ENCODE measurements around the gene MAP3K21.

The MAP3K21 gene

DNA sequence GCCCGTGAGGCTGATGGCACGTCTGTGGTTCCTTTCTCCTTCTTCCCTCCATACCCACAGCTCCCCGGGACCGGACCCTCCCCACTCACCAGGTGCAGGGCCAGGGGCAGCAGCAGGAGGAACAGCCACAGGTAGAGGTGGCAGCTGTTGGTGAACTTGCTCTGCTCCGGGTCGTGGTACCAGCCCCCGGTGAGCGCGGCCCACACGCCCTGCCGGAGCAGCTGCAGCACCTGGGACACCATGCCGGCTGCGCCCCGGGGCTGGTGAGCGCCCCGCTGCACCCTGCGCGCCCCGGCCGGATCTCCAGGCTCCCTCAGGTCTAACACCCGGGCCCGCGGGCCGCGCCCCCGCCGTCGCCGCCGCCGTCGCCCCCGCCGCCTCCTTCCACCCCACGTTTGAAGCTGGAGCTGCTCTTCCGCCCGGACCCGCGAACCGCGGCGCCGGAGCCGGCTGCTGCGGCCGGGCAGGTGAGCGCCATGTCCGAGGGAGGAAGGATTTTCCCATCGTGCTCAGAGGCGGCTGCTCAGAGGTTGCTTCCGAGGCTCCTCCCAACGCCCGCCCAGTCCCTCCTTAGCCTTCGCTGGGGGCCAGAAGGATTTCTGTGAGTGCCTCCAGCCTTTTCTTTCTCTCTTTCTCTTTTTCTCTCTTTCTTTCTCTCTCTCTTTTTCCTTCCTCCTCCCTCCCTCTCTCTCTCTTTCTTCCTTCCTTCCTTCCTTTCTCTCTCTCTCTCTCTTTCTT lies 32.1 kb upstream of the MAP3K21 start, which contains the start of gene PCNX2 (continued):
- peak; percentile 94 for TF ChIP-seq ZNF561 (tag by site-specific recombination; IDR thresholded peaks at IDR 0.05; ENCODE audit: borderline replicate concordance)
- peak; percentile 78 for TF ChIP-seq ZIC2 (tag by site-specific recombination; IDR thresholded peaks at IDR 0.05)
- 0 out of 2 replicates have a peak, but pooled peaks have one; percentile 35 for TF ChIP-seq ZSCAN23 (tag by site-specific recombination; IDR thresholded peaks at IDR 0.05)
- TF ChIP-seq ZNF707 (tag by site-specific recombination; IDR thresholded peaks at IDR 0.05): no peak
- peak; percentile 54; the same call in 1 of the 2 replicates for TF ChIP-seq ZNF391 (tag by site-specific recombination; IDR thresholded peaks at IDR 0.05; ENCODE audit: borderline replicate concordance, low read depth)
- peak; percentile 58; the same call in 1 of the 2 replicates for TF ChIP-seq ZBTB21 (tag by site-specific recombination; IDR thresholded peaks at IDR 0.05)
- TF ChIP-seq MEIS1 (CRISPR knock-in tag; IDR thresholded peaks at IDR 0.05; ENCODE audit: borderline replicate concordance): no peak
- peak; percentile 20; the same call in 1 of the 2 replicates for TF ChIP-seq ZNF610 (tag by site-specific recombination; IDR thresholded peaks at IDR 0.05; ENCODE audit: borderline replicate concordance)
- no peak for TF ChIP-seq ZNF175 (tag by site-specific recombination; IDR thresholded peaks at IDR 0.05)
- TF ChIP-seq ZNF366 (tag by site-specific recombination; conservative IDR thresholded peaks at IDR 0.05): peak; percentile 100
- TF ChIP-seq ZNF571 (tag by site-specific recombination; IDR thresholded peaks at IDR 0.05): no peak; the same call in 1 of the 2 replicates
- TF ChIP-seq, protein P1, sequence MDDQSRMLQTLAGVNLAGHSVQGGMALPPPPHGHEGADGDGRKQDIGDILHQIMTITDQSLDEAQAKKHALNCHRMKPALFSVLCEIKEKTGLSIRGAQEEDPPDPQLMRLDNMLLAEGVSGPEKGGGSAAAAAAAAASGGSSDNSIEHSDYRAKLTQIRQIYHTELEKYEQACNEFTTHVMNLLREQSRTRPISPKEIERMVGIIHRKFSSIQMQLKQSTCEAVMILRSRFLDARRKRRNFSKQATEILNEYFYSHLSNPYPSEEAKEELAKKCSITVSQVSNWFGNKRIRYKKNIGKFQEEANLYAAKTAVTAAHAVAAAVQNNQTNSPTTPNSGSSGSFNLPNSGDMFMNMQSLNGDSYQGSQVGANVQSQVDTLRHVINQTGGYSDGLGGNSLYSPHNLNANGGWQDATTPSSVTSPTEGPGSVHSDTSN (CRISPR knock-in tag; IDR thresholded peaks at IDR 0.05): no peak
- no peak for TF ChIP-seq ZNF274 (IDR thresholded peaks at IDR 0.05; ENCODE audit: low read length)
- TF ChIP-seq ZNF274 (tag by site-specific recombination; IDR thresholded peaks at IDR 0.05; ENCODE audit: borderline replicate concordance): no peak
- TF ChIP-seq ZXDB (tag by site-specific recombination; IDR thresholded peaks at IDR 0.05): peak; percentile 58
- peak; percentile 95 for TF ChIP-seq SP3 (tag by site-specific recombination; IDR thresholded peaks at IDR 0.05)
- no peak for TF ChIP-seq BCL11A (tag by site-specific recombination; IDR thresholded peaks at IDR 0.05; ENCODE audit: low read depth)
- no peak for TF ChIP-seq ZNF132 (tag by site-specific recombination; IDR thresholded peaks at IDR 0.05; ENCODE audit: borderline replicate concordance)
- 0 out of 2 replicates have a peak, but pooled peaks have one; percentile 8 for TF ChIP-seq MZF1 (tag by site-specific recombination; IDR thresholded peaks at IDR 0.05; ENCODE audit: borderline replicate concordance)
- peak; percentile 88 for TF ChIP-seq GLIS2 (tag by site-specific recombination; IDR thresholded peaks at IDR 0.05)
- TF ChIP-seq SCRT2 (tag by site-specific recombination; IDR thresholded peaks at IDR 0.05): peak; percentile 86
- no peak for TF ChIP-seq ZNF623 (tag by site-specific recombination; IDR thresholded peaks at IDR 0.05)
- peak; percentile 11 for TF ChIP-seq KLF16 (tag by site-specific recombination; IDR thresholded peaks at IDR 0.05)
- TF ChIP-seq ZNF16 (tag by site-specific recombination; IDR thresholded peaks at IDR 0.05; ENCODE audit: low read depth): no peak
- TF ChIP-seq, protein P2, sequence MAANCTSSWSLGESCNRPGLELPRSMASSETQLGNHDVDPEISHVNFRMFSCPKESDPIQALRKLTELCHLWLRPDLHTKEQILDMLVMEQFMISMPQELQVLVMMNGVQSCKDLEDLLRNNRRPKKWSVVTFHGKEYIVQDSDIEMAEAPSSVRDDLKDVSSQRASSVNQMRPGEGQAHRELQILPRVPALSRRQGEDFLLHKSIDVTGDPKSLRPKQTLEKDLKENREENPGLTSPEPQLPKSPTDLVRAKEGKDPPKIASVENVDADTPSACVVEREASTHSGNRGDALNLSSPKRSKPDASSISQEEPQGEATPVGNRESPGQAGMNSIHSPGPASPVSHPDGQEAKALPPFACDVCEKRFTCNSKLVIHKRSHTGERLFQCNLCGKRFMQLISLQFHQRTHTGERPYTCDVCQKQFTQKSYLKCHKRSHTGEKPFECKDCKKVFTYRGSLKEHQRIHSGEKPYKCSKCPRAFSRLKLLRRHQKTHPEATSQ (tag by site-specific recombination; IDR thresholded peaks at IDR 0.05): no peak; the same call in 1 of the 2 replicates
- no peak for TF ChIP-seq ZNF433 (tag by site-specific recombination; IDR thresholded peaks at IDR 0.05; ENCODE audit: low read depth)
- no peak for TF ChIP-seq ZNF169 (tag by site-specific recombination; IDR thresholded peaks at IDR 0.05)
- TF ChIP-seq ZNF174 (tag by site-specific recombination; IDR thresholded peaks at IDR 0.05): no peak
- TF ChIP-seq ZNF76 (tag by site-specific recombination; IDR thresholded peaks at IDR 0.05; ENCODE audit: borderline replicate concordance, low read depth): peak; percentile 64
- TF ChIP-seq ZNF624 (tag by site-specific recombination; IDR thresholded peaks at IDR 0.05): no peak
- TF ChIP-seq SP7 (tag by site-specific recombination; IDR thresholded peaks at IDR 0.05): peak; percentile 64; the same call in 1 of the 2 replicates
- TF ChIP-seq, protein P3, sequence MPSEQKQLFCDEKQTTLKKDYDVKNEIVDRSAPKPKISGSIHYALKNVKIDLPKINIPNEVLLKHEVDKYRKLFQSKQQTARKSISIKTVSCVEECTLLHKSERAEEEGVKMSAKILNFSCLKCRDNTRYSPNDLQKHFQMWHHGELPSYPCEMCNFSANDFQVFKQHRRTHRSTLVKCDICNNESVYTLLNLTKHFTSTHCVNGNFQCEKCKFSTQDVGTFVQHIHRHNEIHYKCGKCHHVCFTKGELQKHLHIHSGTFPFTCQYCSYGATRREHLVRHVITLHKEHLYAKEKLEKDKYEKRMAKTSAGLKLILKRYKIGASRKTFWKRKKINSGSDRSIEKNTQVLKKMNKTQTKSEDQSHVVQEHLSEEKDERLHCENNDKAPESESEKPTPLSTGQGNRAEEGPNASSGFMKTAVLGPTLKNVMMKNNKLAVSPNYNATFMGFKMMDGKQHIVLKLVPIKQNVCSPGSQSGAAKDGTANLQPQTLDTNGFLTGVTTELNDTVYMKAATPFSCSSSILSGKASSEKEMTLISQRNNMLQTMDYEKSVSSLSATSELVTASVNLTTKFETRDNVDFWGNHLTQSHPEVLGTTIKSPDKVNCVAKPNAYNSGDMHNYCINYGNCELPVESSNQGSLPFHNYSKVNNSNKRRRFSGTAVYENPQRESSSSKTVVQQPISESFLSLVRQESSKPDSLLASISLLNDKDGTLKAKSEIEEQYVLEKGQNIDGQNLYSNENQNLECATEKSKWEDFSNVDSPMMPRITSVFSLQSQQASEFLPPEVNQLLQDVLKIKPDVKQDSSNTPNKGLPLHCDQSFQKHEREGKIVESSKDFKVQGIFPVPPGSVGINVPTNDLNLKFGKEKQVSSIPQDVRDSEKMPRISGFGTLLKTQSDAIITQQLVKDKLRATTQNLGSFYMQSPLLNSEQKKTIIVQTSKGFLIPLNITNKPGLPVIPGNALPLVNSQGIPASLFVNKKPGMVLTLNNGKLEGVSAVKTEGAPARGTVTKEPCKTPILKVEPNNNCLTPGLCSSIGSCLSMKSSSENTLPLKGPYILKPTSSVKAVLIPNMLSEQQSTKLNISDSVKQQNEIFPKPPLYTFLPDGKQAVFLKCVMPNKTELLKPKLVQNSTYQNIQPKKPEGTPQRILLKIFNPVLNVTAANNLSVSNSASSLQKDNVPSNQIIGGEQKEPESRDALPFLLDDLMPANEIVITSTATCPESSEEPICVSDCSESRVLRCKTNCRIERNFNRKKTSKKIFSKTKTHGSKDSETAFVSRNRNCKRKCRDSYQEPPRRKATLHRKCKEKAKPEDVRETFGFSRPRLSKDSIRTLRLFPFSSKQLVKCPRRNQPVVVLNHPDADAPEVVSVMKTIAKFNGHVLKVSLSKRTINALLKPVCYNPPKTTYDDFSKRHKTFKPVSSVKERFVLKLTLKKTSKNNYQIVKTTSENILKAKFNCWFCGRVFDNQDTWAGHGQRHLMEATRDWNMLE (tag by site-specific recombination; conservative IDR thresholded peaks at IDR 0.05; ENCODE audit: low read depth): 0 out of 2 replicates have a peak, but pooled peaks have one; percentile 31
- peak; percentile 16; the same call in 1 of the 2 replicates for TF ChIP-seq ZNF785 (tag by site-specific recombination; IDR thresholded peaks at IDR 0.05)

All from HEK293 (cell line).